ENCODE results near the gene PCCA.
"Not testable (repeated sequence)": the region's sequence is repeated elsewhere in the genome, so short reads cannot be mapped to it uniquely, and the experiment has no call there.

PCCA gene

GRCh38 chr13:100088273-100088643, 635 bp upstream of the PCCA start:
- DNase-seq (ENCODE audit: low spot score) = no peak
- TF ChIP-seq, protein P1, sequence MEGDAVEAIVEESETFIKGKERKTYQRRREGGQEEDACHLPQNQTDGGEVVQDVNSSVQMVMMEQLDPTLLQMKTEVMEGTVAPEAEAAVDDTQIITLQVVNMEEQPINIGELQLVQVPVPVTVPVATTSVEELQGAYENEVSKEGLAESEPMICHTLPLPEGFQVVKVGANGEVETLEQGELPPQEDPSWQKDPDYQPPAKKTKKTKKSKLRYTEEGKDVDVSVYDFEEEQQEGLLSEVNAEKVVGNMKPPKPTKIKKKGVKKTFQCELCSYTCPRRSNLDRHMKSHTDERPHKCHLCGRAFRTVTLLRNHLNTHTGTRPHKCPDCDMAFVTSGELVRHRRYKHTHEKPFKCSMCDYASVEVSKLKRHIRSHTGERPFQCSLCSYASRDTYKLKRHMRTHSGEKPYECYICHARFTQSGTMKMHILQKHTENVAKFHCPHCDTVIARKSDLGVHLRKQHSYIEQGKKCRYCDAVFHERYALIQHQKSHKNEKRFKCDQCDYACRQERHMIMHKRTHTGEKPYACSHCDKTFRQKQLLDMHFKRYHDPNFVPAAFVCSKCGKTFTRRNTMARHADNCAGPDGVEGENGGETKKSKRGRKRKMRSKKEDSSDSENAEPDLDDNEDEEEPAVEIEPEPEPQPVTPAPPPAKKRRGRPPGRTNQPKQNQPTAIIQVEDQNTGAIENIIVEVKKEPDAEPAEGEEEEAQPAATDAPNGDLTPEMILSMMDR (IDR thresholded peaks at IDR 0.05) = no peak
- Histone ChIP-seq H3K27ac (peak overlapping the region; percentile 58 to 87), H3K4me3 (peak overlapping the region; percentile 99)

DNA sequence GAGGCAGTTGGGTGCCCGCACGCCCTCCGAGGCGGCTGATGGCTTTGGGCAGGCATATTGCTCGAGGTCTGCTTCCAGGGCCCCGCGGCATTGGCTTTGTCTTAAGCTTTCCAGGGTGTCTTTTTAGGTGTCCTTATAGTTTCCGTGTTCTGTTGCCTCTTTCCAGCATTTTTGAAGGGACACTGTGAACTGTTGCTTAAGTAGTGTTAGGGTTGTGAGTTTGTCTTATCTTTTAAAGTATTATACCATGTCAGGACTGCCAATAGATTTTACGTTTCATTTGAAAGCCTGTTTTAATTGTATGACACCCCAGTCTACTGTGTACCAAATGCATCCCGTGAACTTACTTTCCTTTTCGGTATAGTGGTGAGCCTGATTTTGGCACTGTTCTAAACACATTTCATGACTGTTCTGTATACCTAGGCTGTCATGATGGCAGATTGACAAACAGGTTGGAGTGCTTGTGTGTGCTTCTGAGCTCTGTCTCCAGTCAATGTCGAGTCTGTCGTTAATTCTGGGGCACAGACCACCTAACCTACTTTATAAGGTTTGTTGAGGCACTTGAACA, 656 bp downstream of the PCCA start:
- H3K4me3 ChIP-seq = peak overlapping the region; percentile 99
- TF ChIP-seq, protein P1 (IDR thresholded peaks at IDR 0.05) = no peak
- peak overlapping the region; percentile 58 to 87 for H3K27ac ChIP-seq
- no peak for DNase-seq (ENCODE audit: low spot score)

DNA sequence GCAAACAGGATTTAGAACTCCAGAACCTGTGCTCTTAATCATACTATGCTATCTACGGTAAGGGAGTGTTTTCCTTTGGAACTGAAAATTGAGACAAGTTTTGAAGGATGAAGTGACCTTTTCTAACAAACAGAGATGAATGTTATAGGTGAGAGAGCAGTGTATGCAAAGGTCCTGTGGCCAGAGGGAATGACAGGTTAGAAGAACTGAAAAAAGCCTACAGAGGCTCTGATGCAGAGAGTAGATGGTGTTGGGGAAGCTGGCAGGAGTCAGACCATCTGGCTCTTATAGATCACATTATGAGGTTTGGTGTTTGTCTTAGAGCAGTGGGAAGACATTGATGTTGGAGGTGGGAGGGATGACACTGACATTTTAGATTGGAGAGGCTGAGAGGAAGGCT, 2.0 kb downstream of the PCCA start:
- TF ChIP-seq, protein P1 (IDR thresholded peaks at IDR 0.05) = no peak
- H3K27ac ChIP-seq = no peak overlapping the region
- H3K4me3 ChIP-seq = no peak overlapping the region
- no peak for DNase-seq (ENCODE audit: low spot score)

DNA sequence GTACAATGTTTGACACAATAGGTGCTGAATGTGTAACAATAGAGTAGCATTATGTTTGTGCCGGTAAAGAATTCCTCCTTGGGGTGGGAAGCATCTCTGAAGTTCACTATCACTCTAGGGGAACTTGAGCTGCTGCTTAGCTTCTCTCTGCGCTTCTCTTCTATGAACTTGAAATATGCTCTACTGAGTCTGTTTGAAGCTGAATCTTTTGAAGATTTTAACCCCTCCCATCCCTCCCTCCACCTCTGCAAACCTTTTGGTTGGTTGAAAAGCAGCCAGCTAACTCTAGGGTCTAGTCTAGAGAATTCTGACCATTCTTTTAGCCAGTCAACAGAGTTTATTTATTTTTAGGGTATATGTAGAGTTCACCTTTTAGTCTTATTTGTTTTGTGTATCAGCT, 2.5 kb downstream of the PCCA start:
- no peak for DNase-seq (ENCODE audit: low spot score)
- TF ChIP-seq, protein P1 (IDR thresholded peaks at IDR 0.05) = no peak
- Histone ChIP-seq H3K4me3 (no peak overlapping the region), H3K27ac (no peak overlapping the region)

GRCh38 chr13:100092273-100092672, 3.4 kb downstream of the PCCA start:
- H3K27ac ChIP-seq; H3K4me3 ChIP-seq; DNase-seq (ENCODE audit: low spot score): not testable (repeated sequence)

- H3K27ac ChIP-seq = no peak overlapping the region
- no peak overlapping the region for H3K4me3 ChIP-seq
- TF ChIP-seq, protein P1 (IDR thresholded peaks at IDR 0.05) = no peak
- no peak for DNase-seq (ENCODE audit: low spot score)
Measured at GRCh38 chr13:100095498-100095897, 6.6 kb downstream of the PCCA start.

GRCh38 chr13:100096526-100096925, 7.6 kb downstream of the PCCA start:
- no peak for DNase-seq (ENCODE audit: low spot score)
- TF ChIP-seq, protein P1 (IDR thresholded peaks at IDR 0.05) = no peak

DNA sequence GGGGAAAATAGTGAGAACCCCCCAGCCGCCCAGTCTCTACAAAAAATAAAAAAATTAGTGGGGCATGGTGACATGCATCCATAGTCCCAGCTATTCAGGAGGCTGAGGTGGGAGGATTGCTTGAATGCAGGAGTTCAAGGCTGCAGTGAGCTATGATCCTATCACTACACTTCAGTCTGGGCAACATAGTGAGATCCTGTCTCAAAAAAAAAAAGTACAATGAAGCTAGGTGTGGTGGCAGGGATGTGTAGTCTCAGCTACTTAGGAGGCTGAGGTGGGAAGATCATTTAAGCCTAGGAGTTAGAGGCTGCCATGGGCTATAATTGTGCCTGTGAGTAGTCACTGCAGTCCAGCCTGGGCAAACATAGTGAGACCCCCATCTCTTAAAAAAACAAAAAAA, 8.9 kb downstream of the PCCA start:
- Histone ChIP-seq H3K27ac (no peak overlapping the region), H3K4me3 (no peak overlapping the region)
- TF ChIP-seq, protein P1 (IDR thresholded peaks at IDR 0.05) = no peak
- DNase-seq (ENCODE audit: low spot score) = no peak

More at GRCh38 chr13:100096526-100096925, 7.6 kb downstream of the PCCA start:
- Histone ChIP-seq H3K4me3 (no peak overlapping the region), H3K27ac (no peak overlapping the region)

Measured in coronary artery (tissue), 2 donors.